HEK293 (cell line): ENCODE data around the gene TSR3.
A peak's percentile ranks its signal among the peaks of the same experiment; 100 is the strongest.

Experiments used
- CTCF ChIA-PET: fragments of 350-600 bp; formaldehyde crosslinking; extraction: SDS; loops from one replicate; lab custom pipeline; 2021; ENCODE audit warnings: antibody characterized with exemption; lab: Yijun Ruan, JAX
- POLR2A ChIA-PET: fragments of 300-600 bp; formaldehyde crosslinking; extraction: SDS; loops from one replicate; lab custom pipeline; 2020; ENCODE audit warnings: antibody characterized with exemption, inconsistent platforms; lab: Yijun Ruan, JAX
- H3K27ac ChIP-seq: fragments of 200-500 bp; sonication (Bioruptor generic); 2 replicates; pipeline ENCODE4 v1.5.1; 2014; ENCODE audit warnings: low read depth, low read length, control low read depth, inconsistent platforms; ENCODE audit errors: extremely low read depth
- H3K36me3 ChIP-seq, 2 experiments: fragments of 200-500 bp in 1 of 2; sonication (Bioruptor generic) in 1 of 2; 1 replicate in 1 of 2; 2 replicates in 1 of 2; pipeline ENCODE4 v1.5.1; 2014 to 2017; ENCODE audit warnings: inconsistent platforms in 2 of 2, low read length in 2 of 2; ENCODE audit not compliant: control insufficient read depth in 2 of 2, insufficient read depth in 1 of 2
- H3K4me1 ChIP-seq: fragments of 200-500 bp; sonication (Bioruptor generic); 2 replicates; pipeline ENCODE4 v1.5.1; 2014; ENCODE audit warnings: mild to moderate bottlenecking, low read length, inconsistent platforms; ENCODE audit not compliant: control insufficient read depth, insufficient read depth
- H3K4me3 ChIP-seq: 2 replicates; pipeline ENCODE4 v1.5.1; 2011; ENCODE audit warnings: low read depth, mild to moderate bottlenecking, control low read depth, low read length, moderate library complexity
- H3K9me3 ChIP-seq: fragments of 200-500 bp; sonication (Bioruptor generic); 2 replicates; pipeline ENCODE4 v1.5.1; 2014; ENCODE audit warnings: low read depth, low read length, inconsistent platforms; ENCODE audit not compliant: control insufficient read depth, insufficient read depth
- CTCF ChIP-seq: fragments of 450-650 bp; formaldehyde crosslinking; IDR thresholded peaks from 2 replicates; pipeline ENCODE4 v1.5.1; 2016; ENCODE audit warnings: missing biosample characterization, missing genetic modification characterization
- KLF1 ChIP-seq: fragments of 450-650 bp; formaldehyde crosslinking; IDR thresholded peaks from 2 replicates; pipeline ENCODE4 v1.5.1; 2016; ENCODE audit warnings: missing biosample characterization, missing genetic modification characterization
- MZF1 ChIP-seq: fragments of 450-650 bp; formaldehyde crosslinking; IDR thresholded peaks from 2 replicates; pipeline ENCODE4 v1.5.1; 2017; ENCODE audit warnings: missing biosample characterization, missing genetic modification characterization, borderline replicate concordance
- ZBTB8A ChIP-seq: fragments of 450-650 bp; formaldehyde crosslinking; IDR thresholded peaks from 2 replicates; pipeline ENCODE4 v1.5.1; 2016; ENCODE audit warnings: missing biosample characterization, missing genetic modification characterization
- ZNF169 ChIP-seq: fragments of 450-650 bp; formaldehyde crosslinking; IDR thresholded peaks from 2 replicates; pipeline ENCODE4 v1.5.1; 2016; ENCODE audit warnings: missing biosample characterization, missing genetic modification characterization
- ZNF211 ChIP-seq: fragments of 450-650 bp; formaldehyde crosslinking; IDR thresholded peaks from 2 replicates; pipeline ENCODE4 v1.5.1; 2016; ENCODE audit warnings: low read depth, missing biosample characterization, missing genetic modification characterization
- ZNF404 ChIP-seq: fragments of 450-650 bp; formaldehyde crosslinking; IDR thresholded peaks from 2 replicates; pipeline ENCODE4 v1.5.1; 2017; ENCODE audit warnings: missing biosample characterization, missing genetic modification characterization
- ZNF513 ChIP-seq: fragments of 450-650 bp; IDR thresholded peaks from 2 replicates; pipeline ENCODE4 v1.5.1; 2018; ENCODE audit warnings: missing biosample characterization, missing genetic modification characterization
- ZNF518A ChIP-seq: fragments of 450-650 bp; formaldehyde crosslinking; conservative IDR thresholded peaks from 2 replicates; pipeline ENCODE4 v1.5.1; 2016; ENCODE audit warnings: low read depth, missing biosample characterization, missing genetic modification characterization
- ZNF544 ChIP-seq: fragments of 450-650 bp; formaldehyde crosslinking; IDR thresholded peaks from 2 replicates; pipeline ENCODE4 v1.5.0; 2017; ENCODE audit warnings: missing biosample characterization, missing genetic modification characterization
- ZNF610 ChIP-seq: fragments of 450-650 bp; formaldehyde crosslinking; IDR thresholded peaks from 2 replicates; pipeline ENCODE4 v1.5.1; 2016; ENCODE audit warnings: missing biosample characterization, missing genetic modification characterization, borderline replicate concordance
- ZNF658 ChIP-seq: fragments of 450-650 bp; formaldehyde crosslinking; IDR thresholded peaks from 2 replicates; pipeline ENCODE4; 2016; ENCODE audit warnings: missing biosample characterization, missing genetic modification characterization
- TF ChIP-seq, protein P1 (sequence below): fragments of 450-650 bp; formaldehyde crosslinking; IDR thresholded peaks from 2 replicates; pipeline ENCODE4 v1.5.1; 2016; ENCODE audit warnings: missing biosample characterization, missing genetic modification characterization

The TSR3 gene

GRCh38 chr16:1342526-1343427 is 8.9 kb downstream of the TSR3 start (continued):
- TF ChIP-seq ZNF518A (tag by site-specific recombination) = no peak
- no peak for TF ChIP-seq ZNF658 (tag by site-specific recombination)
- peak; percentile 81 for TF ChIP-seq KLF1
- TF ChIP-seq ZNF513 (tag by site-specific recombination) = no peak
- TF ChIP-seq ZNF404 = no peak

GRCh38 chr16:1341495-1342420 is 9.9 kb downstream of the TSR3 start:
- no peak overlapping the region for H3K4me3 ChIP-seq
- peaks cover 4% of the 10 kb centered on the region; the same call in 1 of the 2 replicates for H3K4me1 ChIP-seq
- no peaks in the 10 kb centered on the region for H3K9me3 ChIP-seq
- H3K36me3 ChIP-seq = no peaks in the 10 kb centered on the region
- ChIA-PET POLR2A (interaction anchor here (0.7 to 1.8 kb wide), 5 partner anchors 8 to 336 kb away, joined by 3 to 10 read pairs (median 4); partner anchors contain the start of genes BAIAP3, CRAMP1, IFT140 and UBE2I), CTCF (no interaction called here)
- TF ChIP-seq CTCF = no peak
- TF ChIP-seq ZBTB8A (tag by site-specific recombination) = no peak
- no peak for TF ChIP-seq ZNF610 (tag by site-specific recombination)
- TF ChIP-seq ZNF169 (tag by site-specific recombination) = no peak
- TF ChIP-seq ZNF211 (tag by site-specific recombination) = no peak
- TF ChIP-seq ZNF544 (tag by site-specific recombination) = no peak
- TF ChIP-seq, protein P1, sequence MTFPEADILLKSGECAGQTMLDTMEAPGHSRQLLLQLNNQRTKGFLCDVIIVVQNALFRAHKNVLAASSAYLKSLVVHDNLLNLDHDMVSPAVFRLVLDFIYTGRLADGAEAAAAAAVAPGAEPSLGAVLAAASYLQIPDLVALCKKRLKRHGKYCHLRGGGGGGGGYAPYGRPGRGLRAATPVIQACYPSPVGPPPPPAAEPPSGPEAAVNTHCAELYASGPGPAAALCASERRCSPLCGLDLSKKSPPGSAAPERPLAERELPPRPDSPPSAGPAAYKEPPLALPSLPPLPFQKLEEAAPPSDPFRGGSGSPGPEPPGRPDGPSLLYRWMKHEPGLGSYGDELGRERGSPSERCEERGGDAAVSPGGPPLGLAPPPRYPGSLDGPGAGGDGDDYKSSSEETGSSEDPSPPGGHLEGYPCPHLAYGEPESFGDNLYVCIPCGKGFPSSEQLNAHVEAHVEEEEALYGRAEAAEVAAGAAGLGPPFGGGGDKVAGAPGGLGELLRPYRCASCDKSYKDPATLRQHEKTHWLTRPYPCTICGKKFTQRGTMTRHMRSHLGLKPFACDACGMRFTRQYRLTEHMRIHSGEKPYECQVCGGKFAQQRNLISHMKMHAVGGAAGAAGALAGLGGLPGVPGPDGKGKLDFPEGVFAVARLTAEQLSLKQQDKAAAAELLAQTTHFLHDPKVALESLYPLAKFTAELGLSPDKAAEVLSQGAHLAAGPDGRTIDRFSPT = peak; percentile 9; the same call in 1 of the 2 replicates
- no peak for TF ChIP-seq MZF1 (tag by site-specific recombination)
- no peak overlapping the region for H3K27ac ChIP-seq
